HG03060 (cell line): ENCODE results near the gene RABL6.
"Not testable (repeated sequence)": the region's sequence is repeated elsewhere in the genome, so short reads cannot be mapped to it uniquely, and the experiment has no call there.

Experiments
- ATAC-seq: cut with Tn5 transposase; IDR thresholded peaks from one replicate; pipeline ENCODE4 v1.9.1; 2021; ENCODE audit warnings: low read depth, moderate number of reproducible peaks; ENCODE audit not compliant: unreplicated experiment

Gene RABL6

DNA sequence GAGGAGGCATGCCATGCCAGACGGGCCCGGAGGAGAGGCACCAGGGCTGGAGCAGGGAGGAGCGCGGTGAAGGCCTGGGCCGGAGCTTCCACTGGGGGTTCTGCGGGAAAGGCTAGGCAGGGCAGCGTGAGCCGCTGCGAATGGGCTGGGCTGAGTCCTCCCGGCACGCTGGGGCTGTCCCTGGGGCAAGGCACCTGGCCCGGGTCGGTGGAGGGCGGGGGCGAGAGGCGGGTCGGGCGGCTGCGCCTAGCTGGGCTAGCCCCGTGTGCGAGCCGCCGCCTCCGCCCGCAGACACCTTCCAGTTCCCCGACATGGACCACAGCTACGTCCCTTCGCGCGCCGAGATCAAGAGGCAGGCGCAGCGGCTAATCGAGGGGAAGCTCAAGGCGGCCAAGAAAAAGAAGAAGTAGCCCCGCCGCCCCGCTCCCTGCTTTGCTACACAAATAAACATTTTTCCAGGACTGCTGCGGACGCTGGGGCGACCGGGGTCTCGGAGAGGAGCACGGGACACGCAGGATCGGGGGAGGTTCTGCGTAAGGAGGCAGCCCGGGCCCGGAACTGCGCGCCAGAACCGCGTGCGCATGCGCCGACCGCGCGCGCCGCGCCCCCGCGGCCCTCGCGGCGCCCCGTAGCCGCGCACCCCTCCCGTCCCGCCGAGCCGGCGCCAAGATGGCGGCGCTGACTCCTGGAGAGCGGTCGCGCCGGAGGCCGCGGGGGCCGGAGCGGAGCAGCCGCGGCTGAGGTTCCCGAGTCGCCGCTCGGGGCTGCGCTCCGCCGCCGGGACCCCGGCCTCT, at the start of gene RABL6:
TSS of gene RABL6 (plus strand) at position 668 of the 794 bp plus-strand sequence. CDS start 249 bp downstream, outside the sequence.
- peak; percentile 37 for ATAC-seq

GRCh38 chr9:136759001-136759400, 48.7 kb upstream of the RABL6 start:
- no peak for ATAC-seq

DNA sequence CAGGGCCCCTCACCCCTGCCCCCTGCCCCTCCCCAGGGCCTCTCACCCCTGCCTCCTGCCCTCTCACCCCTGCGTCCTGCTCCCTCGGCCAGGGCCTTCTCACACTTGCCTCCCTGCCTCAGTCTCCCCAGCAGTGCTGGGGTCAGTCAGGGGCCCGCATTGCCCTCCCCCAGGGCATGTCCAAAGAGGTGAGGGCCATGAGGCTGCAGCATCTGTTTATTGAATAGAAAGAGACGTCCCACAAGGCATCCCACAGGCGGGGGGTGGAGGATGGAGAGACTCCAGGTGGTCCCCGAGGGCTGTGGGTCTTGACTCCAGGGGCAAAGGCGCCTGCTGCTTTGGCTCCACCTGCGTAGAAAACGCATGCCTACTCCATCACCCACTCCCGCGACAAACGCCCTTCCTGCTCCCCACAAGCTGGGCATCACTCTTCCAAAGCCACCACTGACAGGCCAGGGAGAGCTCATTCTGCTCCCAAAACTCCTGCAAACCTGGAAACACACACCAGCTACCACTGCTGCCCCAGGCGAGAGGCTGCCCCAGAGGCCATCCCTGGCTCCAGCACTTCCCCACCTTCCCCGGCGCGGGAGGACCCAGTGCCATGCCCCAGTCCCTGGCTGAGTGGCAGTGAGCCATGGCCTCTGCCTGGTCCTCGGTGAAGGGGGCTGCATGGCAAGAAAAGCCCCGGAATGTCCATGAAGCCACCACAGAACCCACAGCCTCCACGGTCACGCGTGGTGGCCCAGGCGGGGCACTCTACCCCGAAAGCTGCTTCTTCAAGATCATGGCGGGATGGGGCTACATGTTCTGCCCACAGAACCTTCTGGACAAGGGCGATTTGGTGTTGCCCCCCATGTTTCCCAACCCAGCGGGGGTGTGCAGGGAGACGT, 48.1 kb upstream of the RABL6 start:
- ATAC-seq, result no peak

DNA sequence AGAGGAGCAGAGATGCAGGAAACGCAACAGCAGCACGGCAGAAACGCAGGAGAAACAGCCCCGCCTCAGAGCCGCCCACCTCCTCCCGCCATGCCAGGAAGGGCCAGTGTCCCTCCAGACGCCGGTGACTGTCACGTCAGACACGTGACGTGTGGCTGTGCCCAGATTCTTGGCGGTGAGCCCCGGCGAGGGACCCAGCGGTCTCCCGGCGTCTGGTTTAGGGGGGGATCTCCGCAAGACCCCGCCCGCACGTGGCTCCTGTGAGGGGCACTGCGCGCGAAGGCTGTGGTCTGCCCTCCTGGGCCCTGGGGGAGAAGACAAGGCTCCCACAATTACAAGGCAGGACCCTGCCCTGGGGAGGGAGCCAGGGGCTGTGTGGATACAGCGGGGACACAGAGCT, 47.3 kb upstream of the RABL6 start:
- ATAC-seq, result no peak

GRCh38 chr9:136760834-136761544, 46.8 kb upstream of the RABL6 start:
- not testable (repeated sequence) for ATAC-seq

DNA sequence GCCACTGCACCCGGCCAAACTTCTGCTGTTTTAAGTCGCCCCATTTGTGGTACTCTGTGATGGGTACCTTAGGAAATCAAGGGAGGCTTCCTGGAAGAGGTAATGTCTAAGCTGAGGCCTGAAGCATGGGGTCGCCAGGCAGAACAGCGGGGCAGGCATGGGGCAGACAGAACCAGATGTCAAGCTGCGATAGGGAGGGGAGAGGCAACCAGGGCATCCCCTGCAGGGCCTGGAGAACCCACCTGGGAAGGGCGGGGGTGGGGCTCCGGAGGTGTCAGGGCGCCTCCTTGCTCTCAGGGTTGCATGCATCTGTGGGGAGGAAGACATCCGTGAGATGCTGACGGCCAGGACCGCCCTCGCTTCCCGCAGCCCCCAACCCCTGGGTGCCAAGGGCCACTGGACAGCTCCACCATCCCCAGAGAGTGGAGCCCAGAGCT, 46.2 kb upstream of the RABL6 start:
- ATAC-seq, result no peak

DNA sequence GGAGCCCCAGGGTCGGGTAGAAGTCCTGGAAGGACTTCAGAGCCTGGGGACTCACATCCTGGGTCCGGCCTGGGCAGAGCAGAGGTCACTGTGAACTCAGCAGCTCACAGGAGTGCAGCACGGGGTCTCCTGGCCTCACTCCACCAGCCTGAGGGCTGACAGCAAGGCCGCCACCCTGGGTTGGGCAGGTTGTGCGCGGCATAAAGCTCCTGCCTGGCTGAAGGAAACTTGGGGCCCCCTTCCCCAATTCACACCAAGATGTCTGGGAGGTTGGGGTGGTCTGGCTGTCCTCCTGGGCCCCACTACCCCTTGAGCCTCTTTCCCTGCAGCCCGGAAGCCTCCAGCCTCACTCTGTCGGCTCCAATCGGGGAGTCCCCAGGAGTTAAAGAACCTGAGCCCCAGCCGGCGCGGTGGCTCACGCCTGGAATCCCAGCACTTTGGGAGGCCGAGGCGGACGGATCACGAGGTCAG, 45.5 kb upstream of the RABL6 start:
- no peak for ATAC-seq

GRCh38 chr9:136762915-136763648, 44.7 kb upstream of the RABL6 start:
- no peak for ATAC-seq

DNA sequence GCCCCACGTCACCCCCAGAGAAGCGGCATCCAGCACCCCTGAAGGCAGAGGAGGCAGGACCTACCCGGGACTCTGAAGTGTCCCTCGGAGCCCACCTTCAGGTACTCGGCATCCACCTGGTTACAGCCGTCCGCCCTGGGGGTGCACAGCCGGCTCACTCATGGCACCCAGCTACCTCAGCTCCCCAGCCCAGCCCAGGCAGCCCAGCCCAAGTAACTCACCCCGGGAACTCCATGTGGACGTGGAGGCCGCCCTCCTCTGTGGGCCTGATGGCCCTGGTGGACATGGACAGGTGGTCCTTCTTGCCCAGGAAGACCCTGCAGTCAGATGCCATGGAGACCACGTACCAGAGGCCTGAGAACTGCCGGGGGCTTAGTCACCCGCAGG, 44.1 kb upstream of the RABL6 start:
- no peak for ATAC-seq

- ATAC-seq, result no peak
Observed at GRCh38 chr9:136764301-136764891, 43.4 kb upstream of the RABL6 start, which contains the start of gene LCN15. Gene LCN15, minus strand, starts transcription at chr9:136764518. Its CDS starts 30 bp downstream, at chr9:136764488.

GRCh38 chr9:136765041-136765440, 42.7 kb upstream of the RABL6 start:
- no peak for ATAC-seq

DNA sequence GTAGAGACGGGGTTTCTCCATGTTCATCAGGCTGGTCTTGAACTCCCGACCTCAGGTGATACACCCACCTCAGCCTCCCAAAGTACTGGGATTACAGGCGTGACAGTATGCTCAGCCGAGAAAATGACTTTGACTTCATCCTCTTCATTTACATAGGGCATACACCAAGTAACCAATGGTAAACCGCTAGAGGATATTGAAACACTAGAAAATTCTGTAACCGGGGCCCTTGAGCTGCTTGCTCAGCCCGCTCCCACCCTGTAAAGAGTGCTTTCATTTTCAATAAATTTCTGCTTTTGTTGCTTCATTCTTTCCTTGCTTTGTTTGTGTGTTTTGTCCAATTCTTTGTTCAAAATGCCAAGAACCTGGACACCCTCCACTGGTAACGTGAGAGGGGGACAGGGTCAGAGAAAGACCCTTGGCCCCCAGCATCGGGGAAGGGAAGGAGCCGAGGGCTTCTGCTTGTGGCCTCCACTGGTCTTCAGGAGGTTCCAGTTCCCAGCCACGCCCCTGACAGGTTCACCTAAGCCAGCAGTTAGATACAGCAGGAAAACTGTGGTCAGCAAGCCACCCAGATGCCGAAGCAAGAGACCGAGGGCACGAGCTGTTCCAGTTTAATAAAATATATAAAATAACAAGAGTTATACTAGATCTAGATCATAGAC, 41.9 kb upstream of the RABL6 start:
- not testable (repeated sequence) for ATAC-seq

DNA sequence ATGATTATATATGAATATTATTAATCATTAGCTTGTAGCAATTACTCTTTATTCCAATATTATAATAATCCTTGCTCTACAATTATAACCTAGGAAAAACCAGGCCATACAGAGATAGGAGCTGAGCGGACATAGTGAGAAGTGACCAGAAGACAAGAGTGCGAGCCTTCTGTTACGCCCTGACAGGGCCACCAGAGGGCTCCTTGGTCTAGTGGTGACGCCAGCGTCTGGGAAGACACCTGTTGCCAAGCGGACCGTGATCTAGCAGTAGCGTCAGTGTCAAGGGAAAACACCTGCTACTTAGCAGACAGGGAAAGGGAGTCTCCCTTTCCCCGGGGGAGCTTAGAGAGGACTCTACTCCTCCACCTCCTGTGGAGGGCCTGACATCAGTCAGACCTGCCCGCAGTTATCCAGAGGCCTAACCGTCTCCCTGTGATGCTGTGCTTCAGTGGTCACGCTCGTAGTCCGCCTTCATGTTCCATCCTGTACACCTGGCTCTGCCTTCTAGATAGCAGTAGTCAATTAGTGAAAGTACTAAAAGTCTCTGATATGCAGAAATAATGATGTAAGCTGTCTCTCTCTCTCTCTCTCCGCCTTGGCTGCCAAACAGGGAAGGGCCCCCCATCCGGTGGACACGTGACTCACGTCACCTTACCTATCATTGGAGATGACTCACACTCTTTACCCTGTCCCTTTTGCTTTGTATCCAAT, 41.2 kb upstream of the RABL6 start:
- ATAC-seq, result not testable (repeated sequence)

- no peak for ATAC-seq
Observed at GRCh38 chr9:136769710-136770191, 38.0 kb upstream of the RABL6 start.

DNA sequence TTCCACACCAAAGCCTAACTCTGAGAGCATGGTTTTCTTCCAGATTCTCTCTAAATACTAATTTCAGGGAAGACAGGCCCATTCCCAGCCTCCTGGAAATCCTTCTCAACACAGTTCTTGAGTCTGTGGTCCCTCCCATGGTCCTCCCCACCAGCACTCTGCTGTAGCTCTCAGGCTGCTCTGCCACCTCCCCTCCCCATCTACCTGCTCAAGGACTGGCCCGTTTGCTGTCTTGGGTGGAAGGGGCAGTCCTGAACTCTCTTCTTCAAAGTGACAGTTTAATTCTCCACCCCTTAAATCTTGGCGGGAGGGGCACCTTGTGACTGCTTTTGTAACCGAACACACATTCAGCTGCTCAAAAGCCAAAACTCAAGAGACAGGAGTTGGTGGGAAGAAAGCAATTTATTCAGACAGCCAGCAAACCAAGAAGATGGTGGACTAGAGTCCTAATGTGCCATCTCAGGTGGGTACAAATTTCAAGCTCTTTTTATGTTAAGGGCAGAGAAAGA, 35.8 kb upstream of the RABL6 start:
- ATAC-seq, result no peak

- no peak for ATAC-seq
Observed at GRCh38 chr9:136773386-136774044, 34.2 kb upstream of the RABL6 start.

DNA sequence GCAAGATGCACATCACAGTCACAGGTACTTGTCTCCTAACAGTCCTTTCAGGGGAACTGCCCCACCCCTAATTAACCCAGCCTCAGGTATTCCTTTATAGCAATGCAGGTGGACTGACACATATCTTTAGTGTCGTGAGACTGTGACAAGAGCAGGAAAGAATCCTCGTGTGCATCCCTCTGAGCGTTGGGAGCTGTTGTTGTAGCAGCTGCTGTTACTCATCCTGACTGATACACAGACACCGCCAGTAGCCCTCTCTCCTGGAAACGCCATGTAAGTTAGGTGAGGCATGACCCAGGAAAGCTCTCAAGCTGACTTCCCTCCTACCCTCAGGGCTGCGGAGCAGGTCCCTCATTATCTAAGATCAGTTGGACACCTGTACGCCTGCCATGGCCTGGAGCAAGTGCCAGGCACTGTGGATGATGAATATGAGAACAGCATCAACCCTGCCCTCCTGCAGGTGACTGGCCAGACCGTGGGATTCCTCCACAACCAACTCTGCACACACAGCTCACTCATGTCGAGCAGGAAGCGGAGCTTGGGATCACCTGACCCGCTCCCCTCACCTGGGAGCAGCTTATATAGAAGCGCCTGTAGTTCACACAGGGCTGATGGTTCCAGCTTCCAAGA, 33.2 kb upstream of the RABL6 start:
- ATAC-seq, result no peak
